ENCODE results near the gene GP1BB. TPM values are rescaled to one million over a fixed set of nuclear protein-coding genes. Genes with fewer than 3 reads are reported as not detected.

Gene GP1BB
- polyA plus RNA-seq, 1 of the 3 experiments (the other 2 are of a cell fraction): 1.5 TPM

GRCh38 chr22:19700790-19701419 is 22.4 kb upstream of the GP1BB start:
- Histone ChIP-seq H3K9me3 (no peaks in the 10 kb centered on the region), H3K4me3 (ENCODE audit: low read depth in 2 of 2, low read length in 1 of 2) (no peak overlapping the region), H2AFZ (ENCODE audit: low read depth) (no peak overlapping the region), H4K20me1 (ENCODE audit: insufficient read depth) (no peaks in the 10 kb centered on the region), H3K4me1 (ENCODE audit: control insufficient read depth in 1 of 2, insufficient read depth in 2 of 2, low read depth in 1 of 2, low read length in 1 of 2) (peaks cover 0 to 4% of the 10 kb centered on the region in 2 experiments; a peak in 1 of 4 replicates), H3K27me3 (ENCODE audit: insufficient read depth) (no peaks in the 10 kb centered on the region), H3K4me2 (no peak overlapping the region), H3F3A (replicated peaks; ENCODE audit: insufficient read depth) (no peaks in the 10 kb centered on the region), H3K79me2 (ENCODE audit: insufficient read depth) (no peaks in the 10 kb centered on the region), H3K36me3 (replicated peaks in 1 of 2; ENCODE audit: control insufficient read depth in 1 of 2, insufficient read depth in 2 of 2, low read length in 1 of 2) (no peaks in the 10 kb centered on the region), H3K9ac (no peak overlapping the region), H3K27ac (ENCODE audit: low read depth in 2 of 2, low read length in 1 of 2) (no peak overlapping the region), H3K9me2 (no peaks in the 10 kb centered on the region)
- TF ChIP-seq TAF1 (IDR thresholded peaks at IDR 0.05; ENCODE audit: borderline replicate concordance, low read depth, low read length) (no peak), TCF12 (IDR thresholded peaks at IDR 0.05) (no peak), NRF1 (IDR thresholded peaks at IDR 0.05; ENCODE audit: low read depth, low read length) (no peak), MAX (IDR thresholded peaks at IDR 0.05; ENCODE audit: low read depth) (no peak)
- TF ChIP-seq, protein P1, sequence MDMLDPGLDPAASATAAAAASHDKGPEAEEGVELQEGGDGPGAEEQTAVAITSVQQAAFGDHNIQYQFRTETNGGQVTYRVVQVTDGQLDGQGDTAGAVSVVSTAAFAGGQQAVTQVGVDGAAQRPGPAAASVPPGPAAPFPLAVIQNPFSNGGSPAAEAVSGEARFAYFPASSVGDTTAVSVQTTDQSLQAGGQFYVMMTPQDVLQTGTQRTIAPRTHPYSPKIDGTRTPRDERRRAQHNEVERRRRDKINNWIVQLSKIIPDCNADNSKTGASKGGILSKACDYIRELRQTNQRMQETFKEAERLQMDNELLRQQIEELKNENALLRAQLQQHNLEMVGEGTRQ (IDR thresholded peaks at IDR 0.05; ENCODE audit: borderline replicate concordance, low read depth, low read length): no peak
- DNase-seq: no peak
- WGBS (ENCODE audit: low lambda C conversion rate): 79% methylated on average over 6 of the region's 6 CpGs
- ChIA-PET POLR2A (no interaction called here), CTCF (interaction anchor here (1.5 to 2.3 kb wide), 2 partner anchors 22 to 31 kb away, joined by 3 to 6 read pairs; no protein-coding TSS in a partner anchor)

DNA sequence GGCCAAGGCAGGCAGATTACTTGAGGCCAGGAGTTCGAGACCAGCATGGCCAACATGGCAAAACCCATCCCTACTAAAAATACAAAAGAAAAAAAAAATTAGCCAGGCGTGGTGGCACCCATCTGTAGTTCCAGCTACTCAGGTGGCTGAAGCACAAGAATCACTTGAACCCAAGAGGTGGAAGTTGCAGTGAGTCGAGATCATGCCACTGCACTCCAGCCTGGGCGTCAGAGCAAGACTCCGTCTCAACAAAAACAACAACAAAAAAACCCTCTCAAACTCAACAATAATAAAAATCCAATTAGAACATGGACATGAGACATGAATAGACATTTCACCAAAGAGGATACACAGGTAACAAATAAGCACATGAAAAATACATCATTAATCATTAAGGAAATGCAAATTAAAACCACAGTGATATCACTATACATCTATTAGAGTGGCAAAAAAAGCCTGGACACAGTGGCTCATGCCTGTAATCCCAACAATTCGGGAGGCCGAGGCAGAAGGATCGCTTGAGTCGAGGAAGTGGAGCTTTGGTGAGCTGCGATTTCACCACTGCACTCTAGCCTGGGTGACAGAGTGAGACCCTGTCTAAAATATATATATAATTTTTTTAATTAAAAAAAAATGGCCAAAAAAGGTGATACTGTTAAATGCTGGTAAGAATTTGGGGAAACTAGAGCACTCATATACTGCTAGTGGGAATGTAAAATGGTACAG is 21.8 kb upstream of the GP1BB start:
- Histone ChIP-seq H3K27ac (ENCODE audit: low read depth in 2 of 2, low read length in 1 of 2) (no peak overlapping the region), H2AFZ (ENCODE audit: low read depth) (no peak overlapping the region), H4K20me1 (ENCODE audit: insufficient read depth) (no peaks in the 10 kb centered on the region), H3K4me3 (ENCODE audit: low read depth in 2 of 2, low read length in 1 of 2) (no peak overlapping the region), H3K9ac (no peak overlapping the region), H3F3A (replicated peaks; ENCODE audit: insufficient read depth) (no peaks in the 10 kb centered on the region), H3K4me2 (no peak overlapping the region), H3K9me3 (no peaks in the 10 kb centered on the region), H3K27me3 (ENCODE audit: insufficient read depth) (no peaks in the 10 kb centered on the region), H3K4me1 (ENCODE audit: control insufficient read depth in 1 of 2, insufficient read depth in 2 of 2, low read depth in 1 of 2, low read length in 1 of 2) (no peaks in the 10 kb centered on the region), H3K36me3 (replicated peaks in 1 of 2; ENCODE audit: control insufficient read depth in 1 of 2, insufficient read depth in 2 of 2, low read length in 1 of 2) (no peaks in the 10 kb centered on the region), H3K79me2 (ENCODE audit: insufficient read depth) (no peaks in the 10 kb centered on the region), H3K9me2 (no peaks in the 10 kb centered on the region)
- no peak for DNase-seq
- CTCF ChIA-PET: interaction anchor here (2.3 kb wide), 1 partner anchor 22 kb away, joined by 6 read pairs; no protein-coding TSS in a partner anchor
- POLR2A ChIA-PET: no interaction called here
- TF ChIP-seq MXI1 (IDR thresholded peaks at IDR 0.05; ENCODE audit: low read depth, low read length): no peak
- WGBS (ENCODE audit: low lambda C conversion rate): 77% methylated on average over 10 of the region's 10 CpGs

DNA sequence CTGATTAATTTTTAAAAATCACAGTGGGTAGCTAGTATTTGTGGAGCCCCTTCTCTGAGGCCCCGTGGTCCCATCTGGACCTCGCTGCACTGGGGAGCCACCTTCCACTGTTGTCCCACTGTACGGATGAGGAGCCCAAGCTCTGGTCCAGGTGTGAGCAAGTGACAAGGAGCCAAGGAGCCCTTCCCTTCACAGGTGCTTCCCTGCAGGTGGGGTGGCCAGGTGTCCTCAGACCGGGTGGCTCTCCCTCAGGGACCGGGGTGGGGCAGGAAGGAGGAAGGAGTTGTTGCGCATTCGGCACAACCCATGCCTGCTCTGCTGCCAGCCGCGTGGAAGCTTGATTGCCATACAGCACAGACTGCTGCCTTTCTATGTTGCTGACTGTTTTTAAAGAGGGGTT is 19.5 kb upstream of the GP1BB start:
- no peak for DNase-seq
- H4K20me1 ChIP-seq (ENCODE audit: insufficient read depth): no peaks in the 10 kb centered on the region
- H3K4me2 ChIP-seq: no peak overlapping the region
- POLR2A ChIA-PET: no interaction called here
- no peaks in the 10 kb centered on the region for H3F3A ChIP-seq (replicated peaks; ENCODE audit: insufficient read depth)
- CTCF ChIA-PET: interaction anchor here (1.2 to 1.7 kb wide), 4 partner anchors 13 to 72 kb away, joined by 3 to 7 read pairs (median 4); no protein-coding TSS in a partner anchor
- no peaks in the 10 kb centered on the region for H3K9me3 ChIP-seq
- no peak overlapping the region for H3K27ac ChIP-seq (ENCODE audit: low read depth in 2 of 2, low read length in 1 of 2)
- no peaks in the 10 kb centered on the region for H3K27me3 ChIP-seq (ENCODE audit: insufficient read depth)
- WGBS (ENCODE audit: low lambda C conversion rate): 69% methylated on average over 8 of the region's 9 CpGs
- H3K4me1 ChIP-seq (ENCODE audit: control insufficient read depth in 1 of 2, insufficient read depth in 2 of 2, low read depth in 1 of 2, low read length in 1 of 2): no peaks in the 10 kb centered on the region
- no peaks in the 10 kb centered on the region for H3K79me2 ChIP-seq (ENCODE audit: insufficient read depth)
- no peak overlapping the region for H2AFZ ChIP-seq (ENCODE audit: low read depth)
- no peak for TF ChIP-seq GATA2 (CRISPR knock-in tag; IDR thresholded peaks at IDR 0.05)
- TF ChIP-seq ZBTB33 (IDR thresholded peaks at IDR 0.05; ENCODE audit: borderline replicate concordance, low read depth): no peak
- TF ChIP-seq FOSL2 (IDR thresholded peaks at IDR 0.05; ENCODE audit: borderline replicate concordance, low read depth): no peak
- no peak for TF ChIP-seq RFX5 (IDR thresholded peaks at IDR 0.05; ENCODE audit: low read length)
- TF ChIP-seq, protein P2, sequence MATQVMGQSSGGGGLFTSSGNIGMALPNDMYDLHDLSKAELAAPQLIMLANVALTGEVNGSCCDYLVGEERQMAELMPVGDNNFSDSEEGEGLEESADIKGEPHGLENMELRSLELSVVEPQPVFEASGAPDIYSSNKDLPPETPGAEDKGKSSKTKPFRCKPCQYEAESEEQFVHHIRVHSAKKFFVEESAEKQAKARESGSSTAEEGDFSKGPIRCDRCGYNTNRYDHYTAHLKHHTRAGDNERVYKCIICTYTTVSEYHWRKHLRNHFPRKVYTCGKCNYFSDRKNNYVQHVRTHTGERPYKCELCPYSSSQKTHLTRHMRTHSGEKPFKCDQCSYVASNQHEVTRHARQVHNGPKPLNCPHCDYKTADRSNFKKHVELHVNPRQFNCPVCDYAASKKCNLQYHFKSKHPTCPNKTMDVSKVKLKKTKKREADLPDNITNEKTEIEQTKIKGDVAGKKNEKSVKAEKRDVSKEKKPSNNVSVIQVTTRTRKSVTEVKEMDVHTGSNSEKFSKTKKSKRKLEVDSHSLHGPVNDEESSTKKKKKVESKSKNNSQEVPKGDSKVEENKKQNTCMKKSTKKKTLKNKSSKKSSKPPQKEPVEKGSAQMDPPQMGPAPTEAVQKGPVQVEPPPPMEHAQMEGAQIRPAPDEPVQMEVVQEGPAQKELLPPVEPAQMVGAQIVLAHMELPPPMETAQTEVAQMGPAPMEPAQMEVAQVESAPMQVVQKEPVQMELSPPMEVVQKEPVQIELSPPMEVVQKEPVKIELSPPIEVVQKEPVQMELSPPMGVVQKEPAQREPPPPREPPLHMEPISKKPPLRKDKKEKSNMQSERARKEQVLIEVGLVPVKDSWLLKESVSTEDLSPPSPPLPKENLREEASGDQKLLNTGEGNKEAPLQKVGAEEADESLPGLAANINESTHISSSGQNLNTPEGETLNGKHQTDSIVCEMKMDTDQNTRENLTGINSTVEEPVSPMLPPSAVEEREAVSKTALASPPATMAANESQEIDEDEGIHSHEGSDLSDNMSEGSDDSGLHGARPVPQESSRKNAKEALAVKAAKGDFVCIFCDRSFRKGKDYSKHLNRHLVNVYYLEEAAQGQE (IDR thresholded peaks at IDR 0.05; ENCODE audit: low read depth, low read length): no peak
- no peak for TF ChIP-seq FOXM1 (IDR thresholded peaks at IDR 0.05; ENCODE audit: low read depth)
- TF ChIP-seq GABPA (IDR thresholded peaks at IDR 0.05; ENCODE audit: low read depth): no peak
- no peak overlapping the region for H3K4me3 ChIP-seq (ENCODE audit: low read depth in 2 of 2, low read length in 1 of 2)
- H3K9me2 ChIP-seq: no peaks in the 10 kb centered on the region
- H3K9ac ChIP-seq: no peak overlapping the region
- H3K36me3 ChIP-seq (replicated peaks in 1 of 2; ENCODE audit: control insufficient read depth in 1 of 2, insufficient read depth in 2 of 2, low read length in 1 of 2): no peaks in the 10 kb centered on the region

Data from SK-N-SH (cell line).